Fibroblast of skin of right biceps (primary cell): ENCODE data around the gene ADAMTSL1.
A peak's percentile ranks its signal among the peaks of the same experiment; 100 is the strongest.

Experiments
- DNase-seq: peaks from one replicate; pipeline ENCODE4 v3.0.0-alpha.2; 2013

ADAMTSL1 gene

DNA sequence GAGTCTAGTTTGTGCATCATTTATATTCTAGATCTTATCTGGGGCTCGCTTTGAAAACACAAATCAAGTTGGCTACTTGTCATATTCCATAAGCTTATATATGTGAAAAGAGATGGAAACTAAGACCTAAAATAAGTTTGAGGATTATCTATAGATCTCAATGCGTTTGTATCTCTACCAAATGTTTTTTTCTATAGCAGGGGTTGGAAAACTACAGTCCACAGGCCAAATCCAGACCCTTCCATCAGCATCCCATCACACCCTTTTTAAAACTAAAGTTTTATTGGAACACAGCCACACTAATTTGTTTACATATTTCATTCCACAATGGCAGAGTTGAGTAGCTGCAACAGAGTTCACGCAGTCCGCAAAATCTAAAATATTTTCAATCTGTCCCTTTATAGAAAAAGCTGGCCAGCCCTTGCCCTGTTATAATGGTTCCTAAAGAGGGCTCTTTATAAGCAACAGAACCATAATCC is 230.0 kb downstream of the ADAMTSL1 start:
- no peak for DNase-seq

DNA sequence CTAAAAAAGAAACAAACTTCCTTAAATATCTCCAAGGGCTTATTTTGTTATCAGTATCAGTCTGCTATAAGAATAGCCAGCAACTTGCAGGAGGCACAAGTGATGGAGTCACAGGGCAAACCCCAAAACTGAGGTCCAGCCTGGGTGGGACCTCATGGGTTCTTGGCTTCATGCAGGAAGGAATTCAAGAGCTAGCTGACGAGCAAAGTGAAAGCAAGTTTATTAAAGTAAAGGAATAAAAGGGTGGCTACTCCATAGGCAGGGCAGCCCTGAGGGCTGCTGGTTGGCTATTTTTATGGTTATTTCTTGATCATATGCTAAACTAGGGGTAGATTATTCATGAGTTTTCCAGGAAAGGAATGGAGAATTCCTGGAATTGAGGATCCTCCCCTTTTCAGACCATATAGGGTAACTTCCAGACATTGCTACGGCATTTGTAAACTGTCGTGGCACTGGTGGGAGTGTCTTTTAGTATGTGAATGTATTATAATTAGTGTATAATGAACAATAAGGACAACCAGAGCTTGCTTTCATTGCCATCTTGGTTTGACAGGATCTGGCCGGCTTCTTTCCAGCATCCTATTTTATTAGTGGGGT is 231.9 kb downstream of the ADAMTSL1 start:
- DNase-seq = peak; percentile 65

DNA sequence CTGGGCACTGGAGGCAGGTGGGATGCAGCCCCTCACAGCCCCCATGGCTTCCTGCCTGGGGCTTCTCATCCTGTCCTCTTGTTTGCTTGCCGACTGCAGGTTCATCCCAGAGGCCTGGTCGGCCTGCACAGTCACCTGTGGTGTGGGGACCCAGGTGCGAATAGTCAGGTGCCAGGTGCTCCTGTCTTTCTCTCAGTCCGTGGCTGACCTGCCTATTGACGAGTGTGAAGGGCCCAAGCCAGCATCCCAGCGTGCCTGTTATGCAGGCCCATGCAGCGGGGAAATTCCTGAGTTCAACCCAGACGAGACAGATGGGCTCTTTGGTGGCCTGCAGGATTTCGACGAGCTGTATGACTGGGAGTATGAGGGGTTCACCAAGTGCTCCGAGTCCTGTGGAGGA is 232.7 kb downstream of the ADAMTSL1 start:
- DNase-seq = no peak

DNA sequence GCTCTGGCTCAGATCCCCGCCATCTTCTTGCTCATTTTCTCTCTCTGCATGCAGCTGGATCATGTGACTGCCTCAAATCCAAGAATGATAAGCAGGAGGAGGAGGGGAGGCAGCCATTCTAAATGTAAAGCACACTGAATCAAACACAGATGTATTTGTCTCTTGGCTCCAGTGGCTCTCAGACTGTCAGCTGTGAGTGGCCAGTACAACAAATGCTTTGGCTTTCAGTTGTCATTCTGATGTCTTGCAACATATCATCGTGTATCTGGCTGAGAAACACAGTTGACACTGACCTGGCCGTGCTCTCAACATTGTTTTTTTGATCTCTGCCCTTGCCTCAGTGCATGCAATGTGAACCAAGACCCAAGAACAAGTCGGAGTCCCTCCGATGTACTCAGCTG is 233.1 kb downstream of the ADAMTSL1 start:
- peak; percentile 62 for DNase-seq

DNA sequence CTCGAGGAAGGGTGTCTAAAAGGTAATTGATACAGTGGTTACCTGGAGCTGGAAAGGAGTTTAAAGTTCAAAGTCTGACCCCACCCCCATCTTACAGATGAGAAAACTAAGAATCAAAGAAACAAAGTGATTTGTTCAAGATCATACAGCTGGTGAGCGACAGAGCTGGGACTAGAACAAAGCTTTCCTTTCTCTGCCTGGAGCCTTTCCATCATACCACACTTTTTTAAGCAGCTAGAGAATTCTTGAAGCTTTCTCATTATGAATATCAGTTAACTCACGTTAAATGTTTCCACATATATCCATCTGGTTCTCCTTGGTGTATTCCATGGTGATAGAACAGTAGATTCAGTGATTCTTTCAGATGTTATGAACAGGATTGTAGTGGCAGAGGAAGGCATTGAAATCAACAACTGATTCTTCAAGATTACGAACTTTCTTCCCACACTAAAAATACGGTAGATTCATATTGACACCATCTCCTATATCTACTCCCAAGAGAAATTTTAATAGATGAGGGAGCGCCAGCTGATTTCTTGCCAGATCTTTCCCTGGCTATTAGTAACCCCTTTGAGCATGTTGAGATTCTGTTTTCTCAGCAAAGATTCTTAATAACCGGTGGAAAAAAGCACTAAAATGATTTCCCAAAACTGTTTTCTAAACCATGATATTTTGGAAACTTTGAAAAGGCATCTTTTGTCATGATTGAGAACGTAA is 233.7 kb downstream of the ADAMTSL1 start:
- peak; percentile 32 for DNase-seq

DNA sequence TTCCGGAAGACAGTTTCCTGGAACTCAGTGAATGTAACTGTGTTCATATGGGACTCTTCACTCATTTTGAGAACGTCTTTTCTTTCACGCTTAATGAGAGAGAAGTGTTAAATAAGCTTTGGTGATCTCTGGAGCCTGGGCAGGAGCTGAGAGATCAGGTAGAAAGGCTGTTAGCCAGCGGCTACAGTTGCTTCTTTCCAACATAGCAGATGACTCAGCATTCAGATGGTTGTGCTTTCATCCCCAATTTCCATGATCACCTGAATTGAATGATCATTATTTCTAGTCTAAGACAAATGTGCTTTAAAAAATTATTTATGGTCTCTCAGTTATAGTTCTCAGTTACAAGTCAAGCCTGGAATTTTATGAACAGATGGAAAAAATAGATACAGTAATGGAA is 234.5 kb downstream of the ADAMTSL1 start:
- DNase-seq = no peak

DNA sequence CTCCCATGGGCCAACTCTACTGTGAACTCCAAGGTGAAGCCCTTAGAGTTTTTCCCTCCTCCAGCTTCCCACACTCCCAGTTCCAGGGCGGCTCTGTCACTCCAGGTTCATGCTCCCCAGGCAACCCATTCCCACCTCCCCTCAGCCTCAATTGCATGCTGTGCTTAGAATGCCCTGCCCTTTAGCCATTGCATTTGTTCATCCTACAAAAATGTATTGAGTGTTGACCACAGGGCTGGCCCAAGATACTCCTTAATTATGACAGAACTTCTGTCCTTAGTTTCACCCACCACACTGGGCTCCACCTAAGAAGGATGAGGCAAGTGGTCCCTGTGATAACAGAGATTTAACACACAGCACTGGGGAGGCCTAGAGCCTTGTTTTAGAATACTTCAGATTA is 236.1 kb downstream of the ADAMTSL1 start:
- DNase-seq = peak; percentile 34

DNA sequence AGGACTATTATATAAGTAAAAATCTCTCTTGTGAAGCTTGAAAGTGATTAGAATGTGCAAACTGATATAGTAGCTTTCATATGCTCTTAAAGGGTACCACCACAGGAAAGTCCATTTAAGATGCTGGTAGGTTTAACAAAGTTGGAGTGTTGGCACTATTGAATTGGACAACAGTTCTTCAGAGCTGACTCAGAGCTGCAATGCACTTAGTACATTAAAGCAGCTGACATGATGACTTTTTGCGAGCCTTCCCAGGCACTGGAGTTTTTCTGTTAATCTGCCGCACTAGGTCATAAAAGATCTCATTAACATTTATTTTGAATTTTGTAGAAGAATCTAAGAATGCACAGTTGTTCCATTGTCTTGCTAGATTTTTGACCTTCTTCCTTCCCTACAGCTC is 243.8 kb downstream of the ADAMTSL1 start:
- DNase-seq = no peak

DNA sequence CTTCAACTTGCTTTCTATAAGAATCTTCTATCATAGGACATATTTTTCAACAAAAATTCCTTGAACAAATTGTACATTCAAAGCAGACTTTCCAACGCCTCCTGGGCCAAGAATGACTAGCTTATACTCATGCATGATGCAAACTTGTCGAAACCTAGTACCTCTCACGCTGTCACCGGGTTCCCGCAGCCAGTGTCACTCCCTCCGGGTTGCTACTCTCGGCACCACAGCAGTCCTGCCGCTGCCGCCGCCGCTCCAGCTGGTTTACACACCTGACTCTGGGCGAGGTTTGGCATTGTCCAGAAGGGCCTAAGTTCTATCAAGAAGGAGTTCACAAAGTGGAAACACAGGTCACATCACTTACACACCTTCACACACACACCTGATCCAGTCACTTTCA is 244.4 kb downstream of the ADAMTSL1 start:
- no peak for DNase-seq

DNA sequence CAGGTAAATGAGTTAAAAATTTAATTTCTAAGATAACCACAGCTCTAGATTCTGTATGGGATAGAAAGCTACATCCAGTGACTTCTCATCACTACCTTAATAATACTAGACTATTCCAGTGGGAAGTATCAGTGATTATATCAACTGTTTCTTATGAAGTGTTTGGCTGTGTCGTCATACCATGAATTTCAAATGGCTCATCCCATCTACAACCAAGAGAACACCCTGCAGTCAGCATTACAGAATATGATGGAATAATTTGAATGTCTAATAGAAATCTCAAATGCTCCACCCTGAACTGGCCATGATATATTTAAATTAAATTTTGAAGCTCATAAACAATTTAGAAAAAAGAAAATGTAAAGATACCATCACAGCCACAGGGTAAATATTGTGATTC is 245.0 kb downstream of the ADAMTSL1 start:
- DNase-seq = no peak

DNA sequence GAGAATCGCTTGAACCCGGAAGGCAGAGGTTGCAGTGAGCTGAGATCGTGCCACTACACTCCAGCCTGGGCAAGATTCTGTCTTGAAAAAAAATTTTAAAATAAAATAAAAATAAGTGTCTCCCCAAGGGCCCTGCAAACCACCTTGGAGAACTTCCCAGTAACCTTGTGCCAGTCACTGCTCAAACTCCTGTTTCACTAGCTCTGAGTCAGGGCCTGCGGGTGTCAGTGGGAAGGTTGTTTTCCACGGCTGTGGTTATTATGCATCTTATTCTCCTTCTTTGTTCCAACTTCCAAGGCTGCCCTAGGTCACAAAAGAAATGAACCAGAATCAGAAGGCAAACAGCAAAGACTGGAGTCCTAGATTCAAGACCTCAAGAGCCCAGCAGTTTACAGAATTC is 246.7 kb downstream of the ADAMTSL1 start:
- DNase-seq = peak; percentile 42

DNA sequence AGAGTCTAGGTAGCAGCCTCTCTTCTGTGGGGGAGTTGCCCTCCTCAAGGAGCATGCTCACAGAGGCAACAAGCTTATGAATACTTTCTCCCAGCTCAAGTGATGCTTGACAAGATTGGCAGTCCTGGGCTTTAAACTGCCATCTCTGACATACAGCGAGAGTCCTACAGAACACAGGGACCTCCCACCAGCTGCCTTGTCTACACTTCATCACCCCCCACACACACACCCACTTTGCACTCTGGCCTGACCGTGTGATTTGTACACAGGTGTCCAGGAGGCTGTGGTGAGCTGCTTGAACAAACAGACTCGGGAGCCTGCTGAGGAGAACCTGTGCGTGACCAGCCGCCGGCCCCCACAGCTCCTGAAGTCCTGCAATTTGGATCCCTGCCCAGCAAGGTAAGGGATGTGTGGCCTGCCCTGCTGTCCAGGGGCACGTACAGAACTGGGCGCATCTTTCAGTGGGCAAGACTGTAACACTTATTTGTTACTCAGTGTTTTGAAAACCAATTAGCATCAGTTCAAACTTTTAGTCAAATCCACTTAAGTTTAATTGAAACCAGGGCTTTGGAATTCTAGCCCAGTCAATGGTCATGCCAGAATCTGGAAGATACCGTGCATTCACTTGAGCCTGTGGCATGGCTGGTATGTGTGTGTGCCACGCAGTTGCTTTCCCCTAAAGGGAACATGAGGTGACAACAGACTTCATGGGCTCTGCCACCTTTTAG is 247.5 kb downstream of the ADAMTSL1 start:
- DNase-seq = no peak

DNA sequence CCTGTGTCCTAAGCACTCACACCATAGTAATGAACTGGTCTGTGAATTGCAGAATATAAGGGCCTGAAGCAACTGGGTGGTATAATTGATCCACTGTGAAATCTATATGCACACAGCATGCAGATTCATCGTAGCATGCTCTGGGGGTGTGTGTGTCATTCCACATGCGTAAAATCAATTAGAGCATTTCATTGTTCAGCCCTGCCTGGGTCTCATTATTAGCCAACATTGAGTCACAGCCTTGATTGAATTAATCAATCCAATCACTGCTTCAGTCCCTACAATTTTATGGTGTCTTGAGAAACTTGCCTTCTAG is 248.0 kb downstream of the ADAMTSL1 start:
- no peak for DNase-seq

DNA sequence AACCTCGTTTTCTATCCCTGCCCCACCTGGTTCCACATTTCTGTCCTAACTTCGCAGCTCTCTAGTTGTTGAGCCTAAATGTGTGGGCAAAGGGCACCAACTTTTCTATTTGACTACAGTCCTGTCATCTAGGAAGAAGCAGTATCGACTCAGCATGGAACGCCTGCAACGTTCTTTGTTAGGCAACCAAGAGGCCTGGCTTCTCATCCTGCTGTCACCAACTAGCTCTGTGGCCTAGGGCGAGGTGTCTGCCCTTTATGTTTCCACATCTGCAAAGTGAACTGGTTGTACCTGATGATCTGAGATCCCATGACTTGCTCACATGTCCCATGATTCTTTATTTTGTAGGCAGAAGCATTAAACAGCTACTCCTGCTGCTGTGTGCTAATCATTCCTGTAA is 248.9 kb downstream of the ADAMTSL1 start:
- no peak for DNase-seq

DNA sequence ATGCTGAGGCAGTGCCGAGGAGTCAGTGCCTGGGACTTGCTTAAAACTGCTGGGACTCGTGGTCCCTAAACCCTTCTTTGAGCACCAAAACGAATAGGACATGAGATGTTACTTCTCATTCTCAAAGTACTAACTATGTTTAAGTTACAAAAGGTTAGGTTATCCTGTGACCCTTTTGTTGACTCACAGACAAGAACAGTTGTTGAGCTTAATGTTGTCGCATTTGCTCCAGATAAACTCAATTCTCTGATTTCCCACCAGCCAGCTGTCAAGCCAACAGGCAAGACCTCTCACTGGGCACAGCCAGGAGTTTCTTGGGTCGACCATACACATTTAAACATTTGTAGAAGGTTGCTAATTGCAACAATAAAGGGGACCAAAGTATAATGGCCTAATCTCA is 249.4 kb downstream of the ADAMTSL1 start:
- no peak for DNase-seq

DNA sequence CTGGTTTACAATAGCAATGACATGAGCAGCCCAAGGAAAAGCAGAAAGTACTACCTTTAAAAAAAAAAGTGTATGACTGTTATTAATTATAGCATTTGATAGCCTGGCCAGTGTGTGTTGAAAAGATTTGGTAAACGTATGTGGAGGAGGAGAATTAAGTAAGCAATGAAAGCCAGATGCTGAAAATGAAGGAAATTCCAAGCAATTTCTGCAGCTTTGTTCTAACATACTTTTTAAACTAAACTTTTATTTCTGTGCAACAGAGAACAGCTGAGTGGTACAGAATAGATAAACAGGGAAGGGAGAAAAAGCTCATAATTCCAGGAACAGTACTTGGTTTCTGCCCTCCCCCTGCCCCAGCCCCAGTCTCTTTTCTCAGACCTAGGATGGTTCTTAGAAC is 252.6 kb downstream of the ADAMTSL1 start:
- peak; percentile 77 for DNase-seq

DNA sequence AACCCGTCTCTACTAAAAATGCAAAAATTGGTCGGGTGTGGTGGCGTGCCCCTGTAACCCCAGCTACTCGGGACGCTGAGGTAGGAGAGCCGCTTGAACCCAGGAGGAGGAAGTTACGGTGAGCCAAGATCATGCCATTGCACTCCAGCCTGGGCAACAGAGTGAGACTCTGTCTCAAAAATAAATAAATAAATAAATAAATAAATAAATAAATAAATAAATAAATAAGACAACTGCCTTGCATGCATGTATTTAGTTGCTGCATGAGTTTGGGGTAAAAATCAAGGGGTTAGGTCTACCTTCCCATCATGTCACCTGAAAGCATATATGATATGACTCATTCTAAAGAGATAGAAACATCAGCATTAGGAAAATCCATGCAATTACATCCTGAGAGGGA is 254.0 kb downstream of the ADAMTSL1 start:
- no peak for DNase-seq

DNA sequence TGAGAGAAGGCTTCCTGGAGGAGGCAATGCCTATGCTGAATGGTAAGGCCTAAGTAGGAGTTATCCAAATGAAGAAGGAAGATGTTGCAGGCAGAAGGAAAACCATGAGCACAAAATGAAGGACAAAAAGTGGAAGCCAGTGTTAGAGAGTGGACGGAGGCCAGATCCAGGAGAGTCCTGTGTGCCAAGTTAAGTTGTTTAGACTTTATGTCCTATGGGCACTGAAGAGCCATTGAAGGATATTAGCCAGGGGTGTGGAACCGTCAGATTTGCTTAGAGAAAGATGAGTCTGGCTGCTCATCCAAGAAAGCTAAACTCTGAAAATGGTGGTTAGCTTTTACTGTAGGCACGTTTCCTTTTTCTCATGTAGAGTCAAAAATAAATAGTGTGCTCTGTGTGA is 254.7 kb downstream of the ADAMTSL1 start:
- no peak for DNase-seq

DNA sequence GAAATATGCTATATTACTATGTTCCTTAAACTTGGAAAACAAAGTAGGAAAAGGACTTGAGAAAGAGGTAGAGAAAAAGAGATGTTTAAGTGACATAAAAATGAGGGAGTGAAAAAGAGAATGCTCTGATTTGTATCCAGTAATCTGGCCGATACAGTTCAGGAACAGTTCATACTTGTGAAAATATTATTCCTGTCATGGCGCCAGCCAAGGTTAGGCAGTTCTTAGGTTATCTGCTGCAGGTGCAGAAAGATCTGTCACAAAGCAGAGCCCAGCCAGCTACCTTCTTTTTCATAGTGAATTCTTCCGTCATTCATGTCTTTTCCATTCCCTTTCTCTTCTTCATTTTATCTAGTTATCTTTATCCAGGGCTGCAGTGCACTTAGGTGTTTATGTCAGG is 256.3 kb downstream of the ADAMTSL1 start:
- no peak for DNase-seq

DNA sequence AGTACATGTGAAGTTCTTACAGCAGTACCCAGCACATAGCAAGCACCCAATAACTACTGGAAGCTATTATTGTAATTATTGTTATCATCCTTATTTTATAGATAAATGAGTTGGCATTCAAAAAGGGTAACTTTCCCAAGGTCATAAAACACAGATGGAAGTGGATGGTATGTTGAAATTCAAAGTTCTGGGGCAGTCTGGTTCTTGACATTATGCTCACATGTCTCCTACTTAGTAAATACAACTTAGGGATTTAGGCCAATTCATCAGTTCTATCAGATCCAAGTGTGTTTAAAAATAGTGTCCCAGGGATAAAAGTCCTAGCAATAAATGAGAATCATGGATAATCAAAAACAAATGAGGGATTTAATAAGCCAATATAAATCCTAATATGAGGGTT is 265.2 kb downstream of the ADAMTSL1 start:
- no peak for DNase-seq

DNA sequence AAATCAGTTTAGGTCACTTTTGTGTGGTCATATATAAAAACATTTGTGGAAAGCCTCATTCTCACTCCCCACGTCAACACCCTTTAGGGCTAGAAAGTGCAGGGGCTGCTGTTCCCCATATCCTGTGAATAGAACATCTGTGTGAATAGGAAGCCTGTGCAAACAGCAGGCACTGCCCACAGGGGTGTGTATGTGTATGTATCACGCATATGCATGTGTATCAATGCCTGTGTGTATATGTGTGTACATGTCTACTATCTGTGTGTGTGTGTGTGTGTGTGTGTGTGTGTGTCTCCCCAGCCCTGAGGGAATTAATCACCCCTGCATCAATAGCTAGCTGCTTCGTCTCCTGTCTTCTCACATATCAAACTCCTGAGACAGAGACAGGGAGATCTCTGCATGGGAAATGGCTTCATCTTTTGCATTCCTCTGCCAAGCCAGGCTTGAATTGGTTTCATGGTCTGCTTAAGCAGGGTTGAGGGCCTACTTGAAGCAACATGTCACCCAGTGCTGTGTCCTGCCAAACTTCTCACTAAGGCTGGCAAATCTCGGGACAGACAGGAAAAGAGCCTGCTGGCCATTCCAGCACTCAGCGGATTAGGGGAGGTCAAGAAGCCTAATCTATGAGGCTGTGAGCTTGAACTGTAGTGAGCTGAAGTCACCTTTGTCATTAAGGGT is 265.8 kb downstream of the ADAMTSL1 start:
- DNase-seq = no peak

DNA sequence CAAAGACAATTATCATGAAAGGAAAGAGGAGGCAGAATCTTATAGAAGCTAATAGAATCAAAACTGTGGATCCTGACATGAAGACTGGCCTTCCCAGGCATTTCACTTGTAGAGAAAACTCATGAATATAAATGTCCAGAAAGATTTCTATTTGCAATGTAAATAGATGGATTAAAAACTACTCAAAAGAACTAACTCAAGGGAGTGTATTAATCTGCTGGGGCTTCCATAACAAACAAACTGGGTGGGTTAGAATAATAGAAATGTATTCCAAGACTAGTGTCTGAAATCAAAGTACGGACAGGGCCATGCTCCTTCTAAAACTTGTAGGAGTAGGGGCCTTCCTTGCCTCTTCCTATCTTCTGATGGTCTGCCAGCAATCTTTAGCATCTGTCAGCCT is 267.4 kb downstream of the ADAMTSL1 start:
- no peak for DNase-seq

DNA sequence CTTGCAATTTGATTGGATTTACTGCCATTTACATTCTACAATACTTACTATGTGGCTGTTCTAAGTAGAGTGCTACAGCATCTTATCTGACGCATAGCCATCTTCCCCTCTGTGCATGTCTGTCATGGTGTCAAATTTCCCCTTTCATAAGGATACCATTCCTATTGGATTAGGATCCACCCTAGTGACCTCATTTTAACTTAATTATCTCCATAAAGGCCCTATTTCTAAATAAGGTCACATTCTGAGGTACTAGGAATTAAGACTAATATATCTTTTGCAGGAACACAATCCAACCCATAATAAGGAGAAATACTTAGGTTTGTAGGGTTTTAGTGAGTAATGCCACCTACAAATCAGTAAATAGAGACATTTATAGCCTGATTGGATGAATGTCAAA is 268.0 kb downstream of the ADAMTSL1 start:
- peak; percentile 43 for DNase-seq

DNA sequence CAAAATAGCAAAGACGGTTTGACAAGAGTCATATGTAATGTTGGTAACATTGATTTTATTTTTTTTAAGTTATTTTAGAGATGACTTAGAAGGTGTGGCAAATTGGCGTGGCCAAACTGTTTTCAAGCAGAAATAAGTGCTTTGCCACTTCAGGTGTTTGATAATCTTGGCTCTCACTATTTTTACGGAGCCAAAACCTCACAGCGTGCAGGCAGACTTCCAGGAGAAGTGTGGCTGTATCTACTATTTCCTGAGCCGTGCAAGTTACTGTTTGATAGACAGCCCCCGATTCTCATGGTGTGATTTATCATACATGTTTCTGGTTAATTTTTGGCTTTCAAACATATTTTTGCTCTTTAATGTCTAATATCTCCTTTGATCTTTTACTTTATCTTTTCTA is 269.5 kb downstream of the ADAMTSL1 start:
- no peak for DNase-seq
